NT2/D1 (cell line): Measurements from ENCODE around the gene LILRB4.
"Not testable (repeated sequence)": the region's sequence is repeated elsewhere in the genome, so short reads cannot be mapped to it uniquely, and the experiment has no call there.

ENCODE experiments used
- DNase-seq: peaks from one replicate; pipeline ENCODE4 v3.0.0-alpha.2; 2011; ENCODE audit warnings: low read depth, low spot score
- H3K27me3 ChIP-seq: 2 replicates; pipeline ENCODE4 v1.6.0; 2011; ENCODE audit warnings: mild to moderate bottlenecking; ENCODE audit not compliant: insufficient read length, insufficient read depth
- H3K36me3 ChIP-seq: 2 replicates; pipeline ENCODE4 v1.6.1; 2011; ENCODE audit warnings: mild to moderate bottlenecking, low read length, mixed read lengths; ENCODE audit not compliant: insufficient read depth, insufficient read length
- H3K4me1 ChIP-seq: 2 replicates; pipeline ENCODE4 v1.5.1; 2011; ENCODE audit not compliant: insufficient read depth, insufficient read length
- H3K4me3 ChIP-seq: 2 replicates; pipeline ENCODE4 v1.5.1; 2011; ENCODE audit warnings: low read depth; ENCODE audit not compliant: insufficient read length
- H3K9ac ChIP-seq: 2 replicates; pipeline ENCODE4 v1.6.0; 2011; ENCODE audit warnings: low read depth; ENCODE audit not compliant: insufficient read length
- H3K9me3 ChIP-seq: 2 replicates; pipeline ENCODE4 v1.5.1; 2011; ENCODE audit warnings: mild to moderate bottlenecking, low read length; ENCODE audit not compliant: insufficient read depth
- SUZ12 ChIP-seq: IDR thresholded peaks from 2 replicates; pipeline ENCODE4 v1.6.1; 2011; ENCODE audit not compliant: insufficient read length, insufficient read depth; ENCODE audit errors: extremely low read depth
- YY1 ChIP-seq: IDR thresholded peaks from 2 replicates; pipeline ENCODE4 v1.6.1; 2011; ENCODE audit not compliant: insufficient read length, insufficient read depth
- ZNF274 ChIP-seq: IDR thresholded peaks from 2 replicates; pipeline ENCODE4 v1.6.1; 2011; ENCODE audit warnings: mild to moderate bottlenecking, low read depth, low read length

Gene LILRB4

DNA sequence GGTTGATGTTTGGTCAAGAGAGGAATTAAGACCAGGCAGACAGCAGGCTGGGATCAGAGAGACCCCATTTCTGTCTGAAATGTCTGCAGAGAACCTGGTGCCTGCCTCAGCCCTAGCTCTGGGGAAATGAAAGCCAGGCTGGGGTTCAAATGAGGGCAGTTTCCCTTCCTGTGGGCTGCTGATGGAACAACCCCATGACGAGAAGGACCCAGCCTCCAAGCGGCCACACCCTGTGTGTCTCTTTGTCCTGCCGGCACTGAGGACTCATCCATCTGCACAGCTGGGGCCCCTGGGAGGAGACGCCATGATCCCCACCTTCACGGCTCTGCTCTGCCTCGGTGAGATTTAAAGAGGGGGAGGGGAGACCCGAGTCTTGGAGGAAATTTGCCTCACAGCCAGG, at the start of gene LILRB4:
TSS of gene LILRB4 (plus strand) at position 256 of the 400 bp plus-strand sequence. CDS start at position 305, 49 bp downstream.
- Histone ChIP-seq H3K27me3 (peaks cover 3% of the 10 kb centered on the region), H3K9ac (no peak within 1 kb of the TSS), H3K4me1 (peaks cover 4% of the 10 kb centered on the region), H3K4me3 (no peak within 1 kb of the TSS), H3K9me3 (no peaks in the 10 kb centered on the region), H3K36me3 (no peaks in the 10 kb centered on the region)
- DNase-seq: no peak
- TF ChIP-seq SUZ12 (no peak), ZNF274 (no peak), YY1 (no peak)

DNA sequence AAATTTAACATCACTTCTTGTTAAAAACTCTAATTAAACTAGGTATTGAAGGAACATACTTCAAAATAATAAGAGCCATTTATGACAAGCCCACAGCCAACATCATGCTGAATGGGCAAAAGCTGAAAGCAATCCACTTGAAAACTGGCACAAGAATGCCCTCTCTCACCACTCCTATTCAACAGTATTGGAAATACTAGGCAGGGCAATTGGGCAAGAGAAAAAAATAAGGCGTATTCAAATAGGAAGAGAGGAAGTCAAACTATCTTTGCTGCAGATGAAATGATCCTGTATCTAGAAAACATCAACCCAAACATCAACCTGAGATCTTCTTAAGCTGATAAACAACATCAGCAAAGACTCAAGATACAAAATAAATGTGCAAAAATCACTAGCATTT, 48.1 kb upstream of the LILRB4 start:
- Histone ChIP-seq H3K4me3 (no peak overlapping the region), H3K9me3 (peaks cover 8% of the 10 kb centered on the region; the same call in 1 of the 2 replicates), H3K9ac (no peak overlapping the region), H3K36me3 (no peaks in the 10 kb centered on the region), H3K4me1 (no peaks in the 10 kb centered on the region), H3K27me3 (no peaks in the 10 kb centered on the region)
- TF ChIP-seq ZNF274 (no peak), YY1 (no peak), SUZ12 (no peak)
- no peak for DNase-seq

DNA sequence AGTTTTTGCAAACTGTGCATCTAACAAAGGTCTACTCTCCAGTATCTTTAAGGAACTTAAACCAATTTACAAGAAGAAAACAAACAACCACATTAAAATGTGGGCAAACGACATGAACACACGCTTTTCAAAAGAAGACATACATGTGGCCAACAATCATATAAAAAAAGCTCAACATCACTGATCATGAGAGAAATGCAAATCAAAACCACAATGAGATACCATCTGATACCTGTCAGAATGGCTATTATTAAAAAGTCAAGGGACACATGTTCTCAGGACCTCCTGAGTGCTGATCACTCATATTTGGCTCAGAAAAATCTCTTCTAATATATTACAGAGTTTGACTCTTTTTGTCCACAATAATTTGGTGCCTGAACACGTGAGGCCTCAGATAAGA, 46.7 kb upstream of the LILRB4 start:
- H3K9me3 ChIP-seq: peaks cover 8% of the 10 kb centered on the region; the same call in 1 of the 2 replicates
- no peak for TF ChIP-seq SUZ12
- no peak for TF ChIP-seq ZNF274
- TF ChIP-seq YY1: no peak
- H3K4me1 ChIP-seq: no peaks in the 10 kb centered on the region
- H3K4me3 ChIP-seq: no peak overlapping the region
- H3K36me3 ChIP-seq: no peaks in the 10 kb centered on the region
- no peak for DNase-seq
- no peaks in the 10 kb centered on the region for H3K27me3 ChIP-seq
- no peak overlapping the region for H3K9ac ChIP-seq

GRCh38 chr19:54616821-54617560, 45.8 kb upstream of the LILRB4 start:
- Histone ChIP-seq H3K36me3 (no peaks in the 10 kb centered on the region), H3K9me3 (peaks cover 8% of the 10 kb centered on the region; the same call in 1 of the 2 replicates), H3K9ac (no peak overlapping the region), H3K27me3 (no peaks in the 10 kb centered on the region), H3K4me3 (no peak overlapping the region), H3K4me1 (no peaks in the 10 kb centered on the region)
- no peak for DNase-seq
- TF ChIP-seq ZNF274 (no peak), YY1 (no peak), SUZ12 (no peak)

GRCh38 chr19:54620464-54620863, 42.3 kb upstream of the LILRB4 start:
- H3K27me3 ChIP-seq: no peaks in the 10 kb centered on the region

GRCh38 chr19:54622431-54622830, 40.4 kb upstream of the LILRB4 start:
- TF ChIP-seq YY1: no peak
- TF ChIP-seq ZNF274: no peak
- no peak for TF ChIP-seq SUZ12
- Histone ChIP-seq H3K27me3 (no peaks in the 10 kb centered on the region), H3K4me3 (no peak overlapping the region), H3K9ac (no peak overlapping the region), H3K4me1 (no peaks in the 10 kb centered on the region), H3K9me3 (peaks cover 8% of the 10 kb centered on the region; the same call in 1 of the 2 replicates), H3K36me3 (no peaks in the 10 kb centered on the region)
- no peak for DNase-seq

More at GRCh38 chr19:54620464-54620863, 42.3 kb upstream of the LILRB4 start:
- Histone ChIP-seq H3K4me3 (no peak overlapping the region), H3K9me3 (peaks cover 8% of the 10 kb centered on the region; the same call in 1 of the 2 replicates), H3K9ac (no peak overlapping the region), H3K36me3 (no peaks in the 10 kb centered on the region), H3K4me1 (no peaks in the 10 kb centered on the region)
- DNase-seq: no peak
- TF ChIP-seq SUZ12 (no peak), ZNF274 (no peak), YY1 (no peak)

GRCh38 chr19:54624234-54624633, 38.6 kb upstream of the LILRB4 start:
- H3K4me1 ChIP-seq, H3K27me3 ChIP-seq, H3K9me3 ChIP-seq, H3K4me3 ChIP-seq, H3K9ac ChIP-seq, DNase-seq, H3K36me3 ChIP-seq: not testable (repeated sequence)

- not testable (repeated sequence) for H3K4me3 ChIP-seq, H3K4me1 ChIP-seq, H3K9me3 ChIP-seq, H3K27me3 ChIP-seq, DNase-seq, H3K36me3 ChIP-seq, H3K9ac ChIP-seq
Observed at GRCh38 chr19:54624934-54625730, 37.7 kb upstream of the LILRB4 start.
